GM18909 (cell line): Measurements from ENCODE around the gene AFF3.
"Not testable (repeated sequence)": the region's sequence is repeated elsewhere in the genome, so short reads cannot be mapped to it uniquely, and the experiment has no call there.

Source experiments
- ATAC-seq: cut with Tn5 transposase; IDR thresholded peaks from one replicate; pipeline ENCODE4 v1.9.1; 2021; ENCODE audit warnings: mild to moderate bottlenecking; ENCODE audit not compliant: unreplicated experiment, poor library complexity

The AFF3 gene

DNA sequence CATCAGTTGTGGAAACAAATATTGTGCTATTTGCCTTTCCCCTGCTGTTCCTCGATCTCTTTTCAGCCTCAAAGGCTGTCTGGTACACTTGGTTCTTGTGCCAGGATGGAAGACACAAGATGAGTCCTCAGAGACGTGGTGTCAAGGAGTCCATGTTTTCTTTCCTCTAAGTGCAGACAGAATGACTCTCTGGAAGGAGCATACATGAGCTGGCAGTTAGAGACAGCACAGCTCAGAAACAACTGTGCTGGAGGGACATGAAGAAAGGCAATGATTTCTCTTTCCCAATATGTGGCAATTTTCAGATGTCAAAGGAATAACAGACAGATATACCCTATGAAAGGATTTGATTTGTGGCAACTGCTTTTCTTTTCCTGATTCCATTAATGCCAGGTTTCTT, 162.2 kb downstream of the AFF3 start:
- no peak for ATAC-seq

DNA sequence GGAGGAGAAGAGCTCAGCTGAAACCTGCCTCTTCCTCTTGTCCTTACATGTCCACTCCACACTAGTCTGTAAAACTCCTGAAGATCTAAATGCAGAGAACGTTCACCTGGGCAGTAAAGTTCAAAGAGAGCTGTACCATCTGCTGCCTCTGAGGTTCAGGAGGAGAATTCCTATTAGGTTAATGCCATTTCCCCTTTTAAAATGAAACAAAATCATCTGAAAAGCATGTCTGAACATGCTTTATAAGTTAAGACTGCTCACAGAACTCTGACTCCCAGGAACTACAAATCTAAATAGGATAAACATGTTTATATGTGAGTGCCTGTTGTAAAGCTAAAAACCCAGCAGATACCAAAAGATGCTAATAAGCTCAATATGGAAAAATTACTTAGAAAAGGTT, 164.4 kb downstream of the AFF3 start:
- ATAC-seq, result no peak

DNA sequence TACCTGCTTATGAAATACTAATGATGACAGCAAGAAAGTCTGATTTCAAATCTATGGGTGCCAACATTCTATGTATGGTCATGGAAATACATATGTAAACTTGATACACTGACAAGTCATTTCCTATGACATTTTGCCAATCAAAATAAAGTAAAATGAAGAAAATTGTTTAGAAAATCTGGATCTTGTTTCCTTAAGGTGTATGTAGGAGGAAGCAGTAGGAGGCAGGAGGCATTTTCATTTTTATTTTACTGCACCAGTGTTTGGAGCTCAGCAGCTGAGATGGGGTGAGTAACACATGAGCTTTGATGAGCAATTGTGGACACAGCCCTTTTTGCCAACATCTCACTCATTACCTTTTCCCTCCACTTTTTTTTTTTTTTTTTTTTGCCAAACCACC, 167.0 kb downstream of the AFF3 start:
- no peak for ATAC-seq

DNA sequence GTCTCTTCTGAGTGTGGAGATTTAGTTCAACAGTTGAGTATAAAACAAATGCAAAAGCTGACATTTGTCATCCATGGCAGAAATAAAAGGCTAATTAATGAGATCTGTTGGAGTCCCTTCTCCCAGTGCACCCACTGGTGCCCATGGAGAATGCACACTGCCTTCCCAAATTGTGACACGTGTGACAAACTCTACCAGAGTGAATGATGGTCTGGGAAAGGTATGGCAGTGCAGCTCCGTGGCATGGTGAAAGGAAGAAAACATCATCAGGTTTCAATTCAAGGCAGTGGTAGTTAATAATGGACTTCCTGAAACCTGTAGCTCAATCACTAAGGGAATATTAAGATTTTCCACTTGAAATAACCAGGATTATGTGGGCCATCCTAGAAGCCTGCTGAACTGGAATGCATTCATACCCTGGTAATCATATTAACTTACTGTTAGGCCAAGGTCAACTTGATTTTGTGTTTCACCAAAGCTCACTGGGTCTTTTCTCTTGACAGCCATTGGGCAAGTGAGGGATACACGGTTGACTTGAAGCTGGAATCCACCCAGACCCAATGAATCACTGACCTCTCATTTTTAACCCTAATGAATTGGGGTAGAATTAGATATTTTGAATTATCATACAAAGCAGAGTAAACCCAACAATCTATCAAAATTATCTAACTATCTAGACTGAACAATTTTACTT, 167.6 kb downstream of the AFF3 start:
- no peak for ATAC-seq

DNA sequence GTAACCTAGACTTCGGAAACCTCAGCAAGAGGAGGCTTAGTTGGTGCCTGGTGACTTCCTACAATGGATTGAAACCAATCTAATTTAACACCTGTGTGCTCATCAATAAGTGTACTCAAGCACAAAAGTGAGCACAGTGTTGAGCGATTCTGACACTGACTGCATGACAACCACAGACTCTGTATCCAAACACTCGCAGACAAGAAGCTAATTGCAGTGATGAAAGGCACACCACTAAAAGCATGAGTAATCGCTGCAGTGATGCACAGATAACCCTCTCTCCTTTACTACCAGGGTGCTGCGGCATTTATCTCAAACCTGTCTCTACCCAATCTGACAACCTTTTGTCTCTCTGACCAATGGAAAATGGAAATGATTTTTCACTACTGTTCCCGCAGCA, 168.1 kb downstream of the AFF3 start:
- ATAC-seq, result no peak

DNA sequence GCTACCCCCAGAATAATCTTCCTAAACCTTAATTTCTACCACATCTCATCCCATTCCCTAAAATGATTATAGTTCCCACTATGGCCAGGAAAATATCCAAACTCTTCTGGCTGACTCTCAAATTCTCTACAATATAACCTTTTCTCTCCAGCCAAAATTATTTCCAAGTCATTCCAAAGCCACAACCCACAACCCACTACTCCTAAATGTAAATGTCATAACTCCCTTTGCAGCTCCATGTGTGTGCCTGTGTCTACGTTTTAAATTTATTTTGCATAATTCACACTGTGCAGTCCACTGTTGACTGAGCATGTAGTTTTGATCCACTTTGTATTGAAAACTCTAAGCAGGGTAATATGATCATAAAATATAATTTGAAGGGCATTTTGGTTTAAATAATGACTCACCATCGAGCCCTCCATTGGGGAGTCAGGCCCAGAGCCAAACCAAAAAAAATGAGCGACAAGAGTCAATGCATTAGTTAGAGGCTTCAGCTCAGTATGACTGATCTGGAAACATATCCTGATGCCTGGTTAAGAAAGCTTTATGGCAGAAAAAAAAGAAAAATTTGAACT, 171.0 kb downstream of the AFF3 start:
- ATAC-seq, result no peak

DNA sequence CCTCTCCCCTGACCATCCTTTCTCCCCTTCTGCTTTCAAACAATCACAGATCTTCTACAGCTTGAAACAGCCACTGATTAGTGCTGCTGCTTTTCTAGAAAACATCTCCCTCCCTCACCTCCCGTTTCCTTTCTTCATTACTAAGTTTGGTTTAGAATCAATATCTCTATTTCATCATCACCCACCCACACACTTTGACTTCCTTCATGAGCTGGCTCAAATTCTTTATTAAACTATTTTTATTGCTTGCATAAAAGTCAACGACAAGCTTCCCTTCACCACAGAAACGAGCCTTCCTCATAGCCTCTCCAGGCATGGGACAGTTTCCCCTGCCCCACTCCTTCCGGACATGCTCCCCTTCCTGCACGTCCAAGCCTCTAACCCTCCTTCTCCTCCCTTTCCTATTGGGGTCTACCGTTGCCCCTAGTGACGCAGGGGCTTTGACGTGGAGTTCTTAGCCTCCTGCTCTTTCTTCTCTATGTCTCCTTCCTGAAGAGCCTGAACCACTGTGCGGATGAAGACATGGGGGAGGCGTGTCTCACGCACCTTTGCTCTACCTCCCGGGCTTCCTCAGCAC, 172.0 kb downstream of the AFF3 start:
- no peak for ATAC-seq

DNA sequence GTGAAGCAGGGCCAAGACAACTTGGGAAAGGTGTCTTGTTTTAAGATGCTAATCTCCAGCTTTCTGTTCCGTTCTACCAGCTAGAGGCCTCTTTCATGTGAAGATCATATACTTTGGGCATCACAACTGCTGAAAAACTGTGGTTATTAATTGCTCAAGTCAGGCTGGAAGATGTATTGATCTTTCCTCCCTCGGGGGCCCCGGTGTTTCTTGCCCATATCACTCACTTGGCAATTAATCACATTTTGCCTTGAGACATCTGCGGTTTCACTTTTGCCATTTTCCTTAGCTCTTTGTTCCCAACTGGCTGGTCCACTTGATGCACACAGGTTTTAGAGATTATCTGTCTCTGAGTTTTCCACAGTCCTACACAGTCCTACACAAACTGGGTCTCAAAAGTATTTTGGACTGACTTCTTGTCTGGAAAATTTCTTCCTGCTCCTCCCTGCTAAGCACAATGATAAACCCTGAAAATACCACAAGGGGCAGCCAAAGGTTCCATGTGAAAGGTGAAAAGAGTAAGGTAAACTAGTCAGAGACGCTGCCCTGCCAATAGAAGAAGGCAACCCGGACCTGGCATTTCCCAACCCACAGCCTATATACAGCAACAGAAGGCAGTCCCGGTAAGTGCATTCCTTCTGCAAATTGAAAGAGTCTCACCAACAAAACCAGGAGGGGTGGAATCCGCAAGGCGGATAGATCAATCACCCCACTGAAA, 181.0 kb downstream of the AFF3 start:
- no peak for ATAC-seq

DNA sequence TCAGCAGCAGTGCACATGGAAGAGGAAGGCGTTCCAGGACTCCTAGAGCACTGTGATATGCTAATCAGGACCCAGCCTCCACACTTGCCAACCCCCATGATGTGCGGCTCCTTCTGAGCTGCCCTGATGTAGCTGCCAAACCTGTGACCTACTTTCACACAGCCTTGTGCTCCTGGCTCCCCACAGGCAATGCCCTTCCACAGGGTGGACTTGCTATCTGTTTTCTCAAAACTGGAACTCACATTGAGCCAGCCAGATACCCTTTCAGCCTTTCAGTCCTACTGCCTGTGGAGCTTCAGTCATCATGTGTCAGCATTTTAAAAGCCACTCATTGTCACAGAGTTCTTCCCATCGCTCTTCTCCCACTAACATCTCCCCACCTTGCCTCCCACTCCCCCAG, 181.6 kb downstream of the AFF3 start:
- ATAC-seq, result no peak

DNA sequence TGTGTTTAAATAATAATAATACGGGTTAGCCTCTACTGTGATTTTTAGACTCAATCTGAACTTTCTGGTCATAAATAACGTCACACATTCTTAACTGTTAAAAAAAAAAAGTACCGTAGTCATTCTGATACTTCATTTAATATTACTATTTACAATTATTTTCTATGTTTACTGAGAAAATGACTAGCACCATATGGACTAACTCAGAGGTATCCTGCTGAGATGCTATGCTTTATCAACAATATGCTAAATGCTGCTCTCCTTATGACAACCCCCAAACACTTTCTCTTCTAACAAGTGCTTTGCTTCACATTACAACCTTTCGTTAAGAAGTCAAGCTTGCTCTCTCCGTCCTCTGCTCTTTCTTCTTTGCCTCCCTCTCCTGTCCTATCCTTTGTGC, 182.1 kb downstream of the AFF3 start:
- ATAC-seq, result no peak

DNA sequence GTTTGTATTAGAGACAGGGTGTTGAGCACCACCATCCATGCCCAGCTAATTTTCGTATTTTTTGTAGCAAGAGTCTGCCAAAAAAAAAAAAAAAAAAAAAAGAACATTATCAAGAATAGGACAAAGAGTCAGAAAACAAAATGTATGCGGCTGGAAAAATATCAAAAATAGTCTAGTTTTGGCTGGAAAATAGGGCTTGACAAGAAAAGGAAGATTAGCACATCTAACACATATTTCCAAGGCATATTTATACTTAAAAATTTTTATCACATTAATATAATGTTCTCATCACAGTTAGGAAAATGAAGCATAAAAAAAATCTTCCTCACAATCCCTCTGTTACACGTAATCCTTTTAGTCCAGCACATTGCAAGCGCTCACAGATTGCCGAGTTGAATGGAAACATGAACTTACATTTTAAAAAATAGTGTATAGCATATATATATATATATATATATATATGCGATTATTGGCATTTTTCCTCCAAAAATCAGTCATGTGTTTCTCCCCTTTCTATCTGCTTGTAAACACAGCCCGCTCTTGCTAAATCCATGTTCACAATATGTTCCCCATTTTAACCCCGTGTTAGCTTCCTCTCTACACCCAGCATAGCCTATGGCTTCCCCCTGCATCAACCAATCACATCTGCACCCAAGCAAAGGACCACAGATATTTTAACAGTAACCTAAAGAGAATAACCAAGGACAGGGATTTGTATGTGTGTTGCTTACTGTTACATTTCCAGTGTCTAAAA, 183.0 kb downstream of the AFF3 start:
- ATAC-seq, result no peak

DNA sequence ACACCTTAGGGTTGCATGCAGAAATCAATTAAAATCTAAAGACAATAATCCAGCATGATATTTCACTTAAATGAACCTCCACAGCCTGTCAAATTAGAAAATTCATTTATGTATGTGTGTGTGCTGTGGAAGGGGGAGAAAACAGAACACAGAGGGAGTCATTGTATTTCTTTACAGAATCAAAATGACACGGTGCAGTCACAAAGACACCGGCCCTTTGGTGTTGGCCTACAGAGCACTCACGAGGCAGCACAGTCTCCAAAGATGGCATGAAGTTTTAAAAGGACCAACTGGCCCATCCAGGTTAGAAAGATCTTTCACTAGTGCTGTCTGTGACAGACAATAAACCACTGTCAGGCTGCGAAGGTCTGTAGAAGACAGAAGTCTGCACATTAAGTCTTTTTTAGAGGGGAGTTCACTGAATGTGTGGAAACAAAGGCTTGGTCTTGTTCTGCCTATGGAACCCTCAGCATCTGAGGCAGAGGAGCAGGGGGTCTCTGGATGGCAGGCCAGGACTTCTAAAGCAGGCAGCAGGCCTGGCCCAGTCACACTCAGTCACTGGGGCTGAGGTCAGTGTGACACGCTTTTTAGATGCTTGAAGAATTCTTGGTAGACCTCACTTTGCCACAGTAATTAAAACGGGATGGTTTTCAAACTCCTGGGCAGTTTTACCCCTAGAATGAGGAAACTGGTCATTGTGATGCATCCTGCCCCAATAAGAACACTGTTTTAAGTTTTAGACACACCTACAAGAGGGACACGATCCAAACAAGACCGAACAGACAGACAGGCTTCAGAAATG, 184.9 kb downstream of the AFF3 start:
- ATAC-seq, result no peak

DNA sequence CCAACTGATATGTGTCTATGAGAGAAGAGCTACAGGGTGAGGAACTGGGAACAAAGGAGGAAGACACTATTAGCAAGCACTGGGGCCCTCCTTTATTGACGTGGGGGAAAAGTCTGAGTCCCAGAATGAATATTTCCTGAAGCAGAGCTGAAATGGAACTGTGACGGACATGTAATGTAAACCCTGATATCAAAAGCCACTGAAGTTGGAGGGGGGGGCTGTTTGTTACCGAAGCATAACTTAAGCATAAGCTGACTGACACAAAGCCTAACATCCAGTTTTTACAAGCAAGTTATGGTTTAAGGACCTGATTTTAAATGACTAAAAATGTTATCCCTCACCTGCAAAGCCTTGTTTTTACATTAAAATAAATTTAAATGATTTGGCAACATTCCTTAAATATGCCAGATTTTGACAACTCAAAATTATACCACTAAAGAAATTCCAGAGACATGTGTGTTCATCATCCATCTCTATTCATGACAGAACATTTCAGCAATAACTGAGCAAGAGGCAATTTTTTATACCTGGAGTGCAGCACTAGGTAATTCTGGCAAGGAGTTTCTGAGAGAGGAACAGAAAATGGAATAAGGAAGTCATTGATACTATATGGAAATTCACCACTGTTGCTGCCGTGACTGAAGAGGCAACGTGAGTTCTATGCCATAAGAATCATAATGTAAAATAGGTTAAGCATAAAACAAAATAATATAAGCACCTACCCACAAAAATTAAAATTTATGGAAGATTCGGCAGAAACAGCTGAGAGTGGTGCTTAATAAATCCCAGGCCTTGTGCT, 186.0 kb downstream of the AFF3 start:
- no peak for ATAC-seq

DNA sequence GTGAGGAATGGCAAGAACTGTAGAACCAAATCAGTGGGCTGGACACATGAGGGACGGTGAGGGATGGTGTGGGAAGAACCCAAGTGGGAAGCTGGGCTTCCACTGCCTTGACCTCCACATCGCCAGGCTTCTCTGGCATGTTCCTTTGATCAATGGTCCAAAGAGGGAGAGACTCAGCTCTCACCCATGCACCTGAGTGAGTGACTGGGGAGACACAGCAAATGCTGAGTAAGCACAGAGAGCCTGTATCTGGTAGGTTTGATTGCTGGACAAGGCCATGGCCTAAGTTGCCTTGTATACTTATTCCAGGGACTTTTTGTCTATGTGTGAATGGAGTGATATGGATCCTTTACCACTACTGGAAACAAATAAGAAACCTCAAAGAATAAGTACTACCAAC, 188.6 kb downstream of the AFF3 start:
- no peak for ATAC-seq

DNA sequence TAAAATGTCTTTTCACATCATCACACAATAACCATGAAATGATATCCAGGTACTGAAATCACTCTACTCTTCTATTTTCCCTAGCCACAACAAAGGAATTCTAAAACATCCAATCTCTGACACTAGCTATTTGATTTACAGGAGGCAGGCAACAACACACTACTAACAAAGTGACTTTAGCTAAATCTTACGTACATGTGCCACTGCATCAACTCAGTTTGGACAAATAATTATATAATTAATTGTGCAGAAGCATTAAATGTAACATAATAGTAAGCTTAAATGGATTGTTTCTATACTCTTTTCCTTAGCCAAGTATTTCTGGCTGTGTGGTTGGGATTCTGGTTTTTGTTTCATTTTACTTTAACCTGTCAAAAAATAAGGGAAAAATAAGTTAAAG, 192.4 kb downstream of the AFF3 start:
- ATAC-seq, result no peak

DNA sequence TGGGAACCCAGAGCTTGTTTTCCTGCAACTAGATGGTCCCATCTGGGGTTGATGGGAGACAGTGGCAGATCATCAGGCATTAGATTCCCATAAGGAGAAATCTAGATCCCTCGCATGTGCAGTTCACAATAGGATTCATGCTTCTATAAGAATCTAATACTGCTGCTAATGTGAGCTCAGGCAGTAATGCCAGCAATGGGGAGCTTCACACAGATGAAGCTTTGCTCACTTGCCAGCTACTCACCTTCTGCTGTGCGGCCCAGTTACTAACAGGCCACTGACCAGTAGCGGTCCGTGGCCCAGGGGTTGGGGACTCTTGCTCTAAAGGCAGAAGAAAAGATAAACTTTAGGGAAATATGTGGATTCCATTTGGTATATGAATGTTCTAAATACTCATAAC, 192.9 kb downstream of the AFF3 start:
- ATAC-seq, result no peak

DNA sequence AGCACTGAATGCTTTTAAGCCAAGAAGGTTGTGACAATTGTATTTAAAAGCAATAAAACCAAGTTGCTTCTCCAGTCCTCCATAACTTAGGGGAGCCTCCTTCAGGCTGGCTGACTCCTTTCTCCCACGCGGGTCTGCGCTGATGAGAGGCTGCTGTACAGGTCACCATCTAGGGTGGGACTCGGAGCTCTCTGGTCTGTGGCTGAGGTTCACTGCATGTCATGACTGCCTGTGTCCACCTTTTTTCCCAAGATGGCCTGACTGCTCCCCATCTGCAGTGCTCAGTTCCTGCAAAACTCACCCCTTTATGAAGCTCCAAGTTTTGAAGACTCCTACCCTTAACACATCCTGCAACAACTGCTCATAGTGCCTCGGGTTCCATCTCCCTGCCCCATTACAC, 194.4 kb downstream of the AFF3 start:
- ATAC-seq, result no peak

DNA sequence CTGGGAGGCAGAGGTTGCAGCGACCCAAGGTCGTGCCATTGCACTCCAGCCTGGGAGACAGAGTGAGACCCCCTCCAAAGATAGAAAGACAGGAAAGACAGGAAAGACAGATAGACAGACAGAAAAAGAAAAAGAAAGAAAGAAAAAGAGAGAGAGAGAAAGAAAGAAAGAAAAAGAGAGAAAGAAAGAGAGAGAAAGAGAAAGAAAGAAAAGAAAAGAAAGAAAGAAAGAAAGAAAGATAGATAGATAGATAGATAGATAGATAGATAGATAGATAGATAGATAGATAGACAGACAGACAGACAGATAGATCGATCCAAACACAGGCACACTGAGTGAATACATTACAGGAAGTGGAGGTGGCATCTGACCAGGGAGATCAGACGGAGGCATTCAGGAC, 195.0 kb downstream of the AFF3 start:
- not testable (repeated sequence) for ATAC-seq

DNA sequence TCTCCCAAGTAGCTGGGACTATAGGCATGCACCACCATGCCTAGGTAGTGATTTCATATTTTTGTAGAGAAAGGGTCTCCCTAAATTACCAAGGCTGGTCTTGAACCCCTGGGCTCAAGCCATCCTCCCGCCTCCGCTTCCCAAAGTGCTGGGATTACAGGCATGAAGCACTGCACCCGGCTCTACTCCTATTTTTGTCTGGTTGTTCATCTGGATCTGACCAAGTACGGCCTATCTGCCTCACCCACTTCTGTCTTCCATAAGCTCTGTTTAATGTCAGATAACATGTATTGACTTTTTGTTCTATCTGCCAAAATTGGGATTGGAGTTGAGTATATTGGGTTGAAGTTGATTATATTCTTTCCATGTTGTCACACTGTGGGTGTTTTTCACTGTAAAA, 198.4 kb downstream of the AFF3 start:
- no peak for ATAC-seq
